ENCODE data around the gene COG1.

DNA sequence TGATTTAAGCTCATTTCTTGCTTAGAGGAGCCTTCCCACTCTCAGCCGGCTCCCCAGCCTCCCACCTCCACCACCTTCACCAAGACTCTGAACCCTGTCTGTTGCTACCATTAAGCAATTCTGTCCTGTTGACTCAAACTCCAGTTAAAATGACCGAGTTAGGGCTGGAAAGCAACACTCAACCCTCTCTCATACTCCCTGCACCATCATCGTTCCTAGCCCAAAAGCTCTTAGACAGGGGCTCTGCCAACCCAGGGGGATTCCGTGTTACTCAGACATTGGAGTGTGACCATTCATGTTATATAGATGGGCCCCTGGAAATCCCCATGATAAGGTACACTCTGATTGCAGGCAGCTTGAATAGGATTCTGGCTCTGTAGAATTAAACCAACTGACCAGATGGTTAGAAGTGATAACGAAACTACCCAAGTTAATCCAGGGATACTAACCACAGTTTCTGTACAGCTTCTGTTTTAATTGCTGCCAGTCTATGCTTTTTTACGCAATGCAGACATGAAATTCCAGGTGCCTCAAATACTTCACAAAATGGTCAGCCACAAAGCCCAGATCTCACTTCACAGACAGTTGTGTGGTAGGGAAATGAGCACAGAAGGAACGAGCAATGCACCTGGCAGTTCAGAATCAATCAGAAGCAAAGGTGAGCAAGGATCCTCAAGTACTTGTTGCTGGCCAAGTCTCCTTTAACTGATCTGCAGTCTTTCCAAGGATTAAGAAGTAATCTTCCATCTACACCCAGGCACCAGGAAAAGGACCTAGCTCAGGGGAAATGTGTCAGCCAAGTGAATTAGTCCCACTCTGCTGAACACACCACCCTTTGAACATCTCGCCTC, 25.9 kb upstream of the COG1 start:
- no peak for TF ChIP-seq HDAC1 (IDR thresholded peaks at IDR 0.05)
- TF ChIP-seq EZH2 (IDR thresholded peaks at IDR 0.05; ENCODE audit: borderline replicate concordance, low read depth, low read length), result no peak
- TF ChIP-seq CTCF (IDR thresholded peaks at IDR 0.05 in 2 of 3, conservative IDR thresholded peaks at IDR 0.05 in 1 of 3; ENCODE audit: insufficient read depth in 2 of 3, low read depth in 1 of 3, low read length in 3 of 3), result no peak
- no peak for TF ChIP-seq POLR2A (conservative IDR thresholded peaks at IDR 0.05)
- TF ChIP-seq CREB1 (IDR thresholded peaks at IDR 0.05), result no peak
- no peak for TF ChIP-seq CREB1 (CRISPR knock-in tag; IDR thresholded peaks at IDR 0.05)
- no peak for TF ChIP-seq DIDO1 (tag; IDR thresholded peaks at IDR 0.05; ENCODE audit: low read depth)
- TF ChIP-seq PRPF4 (IDR thresholded peaks at IDR 0.05; ENCODE audit: insufficient read depth, low read depth, low read length, poor library complexity, severe bottlenecking), result no peak
- no peak for TF ChIP-seq BCLAF1 (IDR thresholded peaks at IDR 0.05; ENCODE audit: borderline replicate concordance in 1 of 2, control insufficient read depth in 1 of 2, low read depth in 2 of 2, low read length in 1 of 2)
- no peak for TF ChIP-seq CREM (IDR thresholded peaks at IDR 0.05; ENCODE audit: low read depth)
- no peak for TF ChIP-seq REST (IDR thresholded peaks at IDR 0.05; ENCODE audit: borderline replicate concordance)
- TF ChIP-seq REST (CRISPR knock-in tag; IDR thresholded peaks at IDR 0.05; ENCODE audit: low read depth), result no peak
- TF ChIP-seq, protein P1, sequence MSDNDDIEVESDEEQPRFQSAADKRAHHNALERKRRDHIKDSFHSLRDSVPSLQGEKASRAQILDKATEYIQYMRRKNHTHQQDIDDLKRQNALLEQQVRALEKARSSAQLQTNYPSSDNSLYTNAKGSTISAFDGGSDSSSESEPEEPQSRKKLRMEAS (CRISPR knock-in tag; IDR thresholded peaks at IDR 0.05), result no peak
- no peak for TF ChIP-seq ZNF277 (CRISPR knock-in tag; IDR thresholded peaks at IDR 0.05; ENCODE audit: borderline replicate concordance)
- no peak for TF ChIP-seq TRIM24 (IDR thresholded peaks at IDR 0.05)
- no peak for TF ChIP-seq MXI1 (IDR thresholded peaks at IDR 0.05; ENCODE audit: low read depth, low read length)

All from K562 (cell line).